Measurements from ENCODE around the gene GRB2. TPM values are rescaled to one million over a fixed set of nuclear protein-coding genes. Genes with fewer than 3 reads are reported as not detected.

GRB2 gene
- total and polyA plus RNA-seq, 2 experiments from 2014 or later: 89.0 to 112 TPM

DNA sequence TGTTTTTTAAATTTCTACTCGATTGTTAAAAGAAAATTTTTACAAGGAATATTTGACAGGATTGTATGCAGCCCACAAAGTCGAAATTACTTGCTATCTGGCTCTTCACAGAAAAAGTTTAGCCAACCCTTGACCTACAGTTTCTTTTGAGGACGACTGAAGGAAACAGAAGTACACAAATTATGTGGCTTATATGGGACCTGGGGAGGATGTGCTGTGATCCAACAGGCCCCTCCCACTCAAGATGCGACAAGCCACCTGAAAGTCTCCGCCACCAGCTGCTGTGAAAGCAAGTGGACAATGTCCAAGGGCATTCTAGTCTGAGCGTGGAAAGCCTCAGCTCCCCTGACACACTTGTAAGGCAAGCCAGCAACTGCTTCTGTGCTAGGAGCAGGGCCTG is 73.8 kb downstream of the GRB2 start (continued):
- TF ChIP-seq CTCF (conservative IDR thresholded peaks at IDR 0.05; ENCODE audit: low read depth in 2 of 2): no peak

- Histone ChIP-seq H2AFZ (no peak overlapping the region), H3K9me2 (ENCODE audit: insufficient read depth) (no peaks in the 10 kb centered on the region), H3K4me3 (no peak overlapping the region), H3K4me1 (ENCODE audit: insufficient read depth) (peaks cover 33% of the 10 kb centered on the region), H4K20me1 (replicated peaks; ENCODE audit: insufficient read depth) (peaks cover 4% of the 10 kb centered on the region; the same call in 1 of the 2 replicates), H3K27ac (ENCODE audit: low read depth) (peak overlapping the region; percentile 46), H3K36me3 (ENCODE audit: insufficient read depth) (no peaks in the 10 kb centered on the region), H3K79me2 (replicated peaks; ENCODE audit: insufficient read depth) (peaks cover 42% of the 10 kb centered on the region), H3K27me3 (ENCODE audit: insufficient read depth) (no peaks in the 10 kb centered on the region), H3K4me2 (no peak overlapping the region), H3F3A (replicated peaks; ENCODE audit: low read depth) (peaks cover 7% of the 10 kb centered on the region; the same call in 1 of the 2 replicates)
- Mint-ChIP-seq H3K27ac (peak overlapping the region; percentile 54), H3K9me3 (no peaks in the 10 kb centered on the region), H3K27me3 (ENCODE audit: insufficient read depth, low read depth, poor library complexity) (peaks cover 7% of the 10 kb centered on the region), H3K36me3 (ENCODE audit: low read depth) (peaks cover 26% of the 10 kb centered on the region), H3K4me3 (no peak overlapping the region; the same call in 2 of the 3 replicates), H3K4me1 (peaks cover 28% of the 10 kb centered on the region)
- ATAC-seq (peak; percentile 74), DNase-seq (ENCODE audit: low spot score) (peak; percentile 69)
- TF ChIP-seq, protein P1, sequence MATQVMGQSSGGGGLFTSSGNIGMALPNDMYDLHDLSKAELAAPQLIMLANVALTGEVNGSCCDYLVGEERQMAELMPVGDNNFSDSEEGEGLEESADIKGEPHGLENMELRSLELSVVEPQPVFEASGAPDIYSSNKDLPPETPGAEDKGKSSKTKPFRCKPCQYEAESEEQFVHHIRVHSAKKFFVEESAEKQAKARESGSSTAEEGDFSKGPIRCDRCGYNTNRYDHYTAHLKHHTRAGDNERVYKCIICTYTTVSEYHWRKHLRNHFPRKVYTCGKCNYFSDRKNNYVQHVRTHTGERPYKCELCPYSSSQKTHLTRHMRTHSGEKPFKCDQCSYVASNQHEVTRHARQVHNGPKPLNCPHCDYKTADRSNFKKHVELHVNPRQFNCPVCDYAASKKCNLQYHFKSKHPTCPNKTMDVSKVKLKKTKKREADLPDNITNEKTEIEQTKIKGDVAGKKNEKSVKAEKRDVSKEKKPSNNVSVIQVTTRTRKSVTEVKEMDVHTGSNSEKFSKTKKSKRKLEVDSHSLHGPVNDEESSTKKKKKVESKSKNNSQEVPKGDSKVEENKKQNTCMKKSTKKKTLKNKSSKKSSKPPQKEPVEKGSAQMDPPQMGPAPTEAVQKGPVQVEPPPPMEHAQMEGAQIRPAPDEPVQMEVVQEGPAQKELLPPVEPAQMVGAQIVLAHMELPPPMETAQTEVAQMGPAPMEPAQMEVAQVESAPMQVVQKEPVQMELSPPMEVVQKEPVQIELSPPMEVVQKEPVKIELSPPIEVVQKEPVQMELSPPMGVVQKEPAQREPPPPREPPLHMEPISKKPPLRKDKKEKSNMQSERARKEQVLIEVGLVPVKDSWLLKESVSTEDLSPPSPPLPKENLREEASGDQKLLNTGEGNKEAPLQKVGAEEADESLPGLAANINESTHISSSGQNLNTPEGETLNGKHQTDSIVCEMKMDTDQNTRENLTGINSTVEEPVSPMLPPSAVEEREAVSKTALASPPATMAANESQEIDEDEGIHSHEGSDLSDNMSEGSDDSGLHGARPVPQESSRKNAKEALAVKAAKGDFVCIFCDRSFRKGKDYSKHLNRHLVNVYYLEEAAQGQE (IDR thresholded peaks at IDR 0.05; ENCODE audit: unreplicated experiment): no peak
- TF ChIP-seq, protein P2, sequence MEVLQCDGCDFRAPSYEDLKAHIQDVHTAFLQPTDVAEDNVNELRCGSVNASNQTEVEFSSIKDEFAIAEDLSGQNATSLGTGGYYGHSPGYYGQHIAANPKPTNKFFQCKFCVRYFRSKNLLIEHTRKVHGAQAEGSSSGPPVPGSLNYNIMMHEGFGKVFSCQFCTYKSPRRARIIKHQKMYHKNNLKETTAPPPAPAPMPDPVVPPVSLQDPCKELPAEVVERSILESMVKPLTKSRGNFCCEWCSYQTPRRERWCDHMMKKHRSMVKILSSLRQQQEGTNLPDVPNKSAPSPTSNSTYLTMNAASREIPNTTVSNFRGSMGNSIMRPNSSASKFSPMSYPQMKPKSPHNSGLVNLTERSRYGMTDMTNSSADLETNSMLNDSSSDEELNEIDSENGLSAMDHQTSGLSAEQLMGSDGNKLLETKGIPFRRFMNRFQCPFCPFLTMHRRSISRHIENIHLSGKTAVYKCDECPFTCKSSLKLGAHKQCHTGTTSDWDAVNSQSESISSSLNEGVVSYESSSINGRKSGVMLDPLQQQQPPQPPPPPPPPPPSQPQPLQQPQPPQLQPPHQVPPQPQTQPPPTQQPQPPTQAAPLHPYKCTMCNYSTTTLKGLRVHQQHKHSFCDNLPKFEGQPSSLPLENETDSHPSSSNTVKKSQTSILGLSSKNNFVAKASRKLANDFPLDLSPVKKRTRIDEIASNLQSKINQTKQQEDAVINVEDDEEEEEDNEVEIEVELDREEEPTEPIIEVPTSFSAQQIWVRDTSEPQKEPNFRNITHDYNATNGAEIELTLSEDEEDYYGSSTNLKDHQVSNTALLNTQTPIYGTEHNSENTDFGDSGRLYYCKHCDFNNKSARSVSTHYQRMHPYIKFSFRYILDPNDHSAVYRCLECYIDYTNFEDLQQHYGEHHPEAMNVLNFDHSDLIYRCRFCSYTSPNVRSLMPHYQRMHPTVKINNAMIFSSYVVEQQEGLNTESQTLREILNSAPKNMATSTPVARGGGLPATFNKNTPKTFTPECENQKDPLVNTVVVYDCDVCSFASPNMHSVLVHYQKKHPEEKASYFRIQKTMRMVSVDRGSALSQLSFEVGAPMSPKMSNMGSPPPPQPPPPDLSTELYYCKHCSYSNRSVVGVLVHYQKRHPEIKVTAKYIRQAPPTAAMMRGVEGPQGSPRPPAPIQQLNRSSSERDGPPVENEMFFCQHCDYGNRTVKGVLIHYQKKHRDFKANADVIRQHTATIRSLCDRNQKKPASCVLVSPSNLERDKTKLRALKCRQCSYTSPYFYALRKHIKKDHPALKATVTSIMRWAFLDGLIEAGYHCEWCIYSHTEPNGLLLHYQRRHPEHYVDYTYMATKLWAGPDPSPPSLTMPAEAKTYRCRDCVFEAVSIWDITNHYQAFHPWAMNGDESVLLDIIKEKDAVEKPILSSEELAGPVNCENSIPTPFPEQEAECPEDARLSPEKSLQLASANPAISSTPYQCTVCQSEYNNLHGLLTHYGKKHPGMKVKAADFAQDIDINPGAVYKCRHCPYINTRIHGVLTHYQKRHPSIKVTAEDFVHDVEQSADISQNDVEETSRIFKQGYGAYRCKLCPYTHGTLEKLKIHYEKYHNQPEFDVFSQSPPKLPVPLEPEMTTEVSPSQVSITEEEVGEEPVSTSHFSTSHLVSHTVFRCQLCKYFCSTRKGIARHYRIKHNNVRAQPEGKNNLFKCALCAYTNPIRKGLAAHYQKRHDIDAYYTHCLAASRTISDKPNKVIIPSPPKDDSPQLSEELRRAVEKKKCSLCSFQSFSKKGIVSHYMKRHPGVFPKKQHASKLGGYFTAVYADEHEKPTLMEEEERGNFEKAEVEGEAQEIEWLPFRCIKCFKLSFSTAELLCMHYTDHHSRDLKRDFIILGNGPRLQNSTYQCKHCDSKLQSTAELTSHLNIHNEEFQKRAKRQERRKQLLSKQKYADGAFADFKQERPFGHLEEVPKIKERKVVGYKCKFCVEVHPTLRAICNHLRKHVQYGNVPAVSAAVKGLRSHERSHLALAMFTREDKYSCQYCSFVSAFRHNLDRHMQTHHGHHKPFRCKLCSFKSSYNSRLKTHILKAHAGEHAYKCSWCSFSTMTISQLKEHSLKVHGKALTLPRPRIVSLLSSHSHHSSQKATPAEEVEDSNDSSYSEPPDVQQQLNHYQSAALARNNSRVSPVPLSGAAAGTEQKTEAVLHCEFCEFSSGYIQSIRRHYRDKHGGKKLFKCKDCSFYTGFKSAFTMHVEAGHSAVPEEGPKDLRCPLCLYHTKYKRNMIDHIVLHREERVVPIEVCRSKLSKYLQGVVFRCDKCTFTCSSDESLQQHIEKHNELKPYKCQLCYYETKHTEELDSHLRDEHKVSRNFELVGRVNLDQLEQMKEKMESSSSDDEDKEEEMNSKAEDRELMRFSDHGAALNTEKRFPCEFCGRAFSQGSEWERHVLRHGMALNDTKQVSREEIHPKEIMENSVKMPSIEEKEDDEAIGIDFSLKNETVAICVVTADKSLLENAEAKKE (CRISPR knock-in tag; IDR thresholded peaks at IDR 0.05): 0 out of 2 replicates have a peak, but pooled peaks have one; percentile 26
- TF ChIP-seq ZNF114 (CRISPR knock-in tag; IDR thresholded peaks at IDR 0.05) (no peak), STAT1 (IDR thresholded peaks at IDR 0.05; ENCODE audit: unreplicated experiment) (no peak), ETS1 (IDR thresholded peaks at IDR 0.05) (no peak), JUNB (IDR thresholded peaks at IDR 0.05; ENCODE audit: unreplicated experiment) (no peak)
These were observed 77.7 kb downstream of the GRB2 start for GRCh38 chr17:75327757-75328156.

All from GM23338 (cell line).